ENCODE data around the gene TXK.

GRCh38 chr4:48122756-48123155 lies 11.3 kb downstream of the TXK start:
- TF ChIP-seq, protein P1, sequence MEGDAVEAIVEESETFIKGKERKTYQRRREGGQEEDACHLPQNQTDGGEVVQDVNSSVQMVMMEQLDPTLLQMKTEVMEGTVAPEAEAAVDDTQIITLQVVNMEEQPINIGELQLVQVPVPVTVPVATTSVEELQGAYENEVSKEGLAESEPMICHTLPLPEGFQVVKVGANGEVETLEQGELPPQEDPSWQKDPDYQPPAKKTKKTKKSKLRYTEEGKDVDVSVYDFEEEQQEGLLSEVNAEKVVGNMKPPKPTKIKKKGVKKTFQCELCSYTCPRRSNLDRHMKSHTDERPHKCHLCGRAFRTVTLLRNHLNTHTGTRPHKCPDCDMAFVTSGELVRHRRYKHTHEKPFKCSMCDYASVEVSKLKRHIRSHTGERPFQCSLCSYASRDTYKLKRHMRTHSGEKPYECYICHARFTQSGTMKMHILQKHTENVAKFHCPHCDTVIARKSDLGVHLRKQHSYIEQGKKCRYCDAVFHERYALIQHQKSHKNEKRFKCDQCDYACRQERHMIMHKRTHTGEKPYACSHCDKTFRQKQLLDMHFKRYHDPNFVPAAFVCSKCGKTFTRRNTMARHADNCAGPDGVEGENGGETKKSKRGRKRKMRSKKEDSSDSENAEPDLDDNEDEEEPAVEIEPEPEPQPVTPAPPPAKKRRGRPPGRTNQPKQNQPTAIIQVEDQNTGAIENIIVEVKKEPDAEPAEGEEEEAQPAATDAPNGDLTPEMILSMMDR (conservative IDR thresholded peaks at IDR 0.05; ENCODE audit: low read length), result no peak
- TF ChIP-seq EZH2phosphoT487 (IDR thresholded peaks at IDR 0.05; ENCODE audit: borderline replicate concordance), result no peak
